Measurements from ENCODE around the gene FOXP1.

DNA sequence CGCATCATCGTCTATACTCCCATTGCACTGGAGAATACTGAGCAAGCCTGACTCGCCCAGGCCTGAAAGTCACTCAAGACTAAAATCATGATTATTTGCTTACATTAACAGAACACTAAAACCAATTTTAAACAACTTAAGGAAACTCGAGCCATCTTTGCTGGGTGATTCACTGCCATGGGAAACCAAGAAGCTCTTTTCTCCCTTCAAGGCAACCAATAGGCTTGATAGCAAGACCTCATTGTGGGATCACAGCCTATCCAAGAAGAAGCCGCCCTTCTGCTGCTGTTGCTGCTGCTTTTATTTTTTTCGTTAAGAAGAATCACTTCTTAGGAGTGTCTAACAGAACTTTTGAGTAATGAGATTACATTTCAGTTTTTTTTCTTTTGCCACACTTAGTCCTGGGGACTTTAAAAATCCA lies 479.4 kb downstream of the FOXP1 start:
- TF ChIP-seq, protein P1, sequence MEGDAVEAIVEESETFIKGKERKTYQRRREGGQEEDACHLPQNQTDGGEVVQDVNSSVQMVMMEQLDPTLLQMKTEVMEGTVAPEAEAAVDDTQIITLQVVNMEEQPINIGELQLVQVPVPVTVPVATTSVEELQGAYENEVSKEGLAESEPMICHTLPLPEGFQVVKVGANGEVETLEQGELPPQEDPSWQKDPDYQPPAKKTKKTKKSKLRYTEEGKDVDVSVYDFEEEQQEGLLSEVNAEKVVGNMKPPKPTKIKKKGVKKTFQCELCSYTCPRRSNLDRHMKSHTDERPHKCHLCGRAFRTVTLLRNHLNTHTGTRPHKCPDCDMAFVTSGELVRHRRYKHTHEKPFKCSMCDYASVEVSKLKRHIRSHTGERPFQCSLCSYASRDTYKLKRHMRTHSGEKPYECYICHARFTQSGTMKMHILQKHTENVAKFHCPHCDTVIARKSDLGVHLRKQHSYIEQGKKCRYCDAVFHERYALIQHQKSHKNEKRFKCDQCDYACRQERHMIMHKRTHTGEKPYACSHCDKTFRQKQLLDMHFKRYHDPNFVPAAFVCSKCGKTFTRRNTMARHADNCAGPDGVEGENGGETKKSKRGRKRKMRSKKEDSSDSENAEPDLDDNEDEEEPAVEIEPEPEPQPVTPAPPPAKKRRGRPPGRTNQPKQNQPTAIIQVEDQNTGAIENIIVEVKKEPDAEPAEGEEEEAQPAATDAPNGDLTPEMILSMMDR (conservative IDR thresholded peaks at IDR 0.05 in 1 of 2, IDR thresholded peaks at IDR 0.05 in 1 of 2; ENCODE audit: low read depth in 1 of 2, low read length in 2 of 2), result no peak
- no peak for TF ChIP-seq EZH2 (IDR thresholded peaks at IDR 0.05; ENCODE audit: low read length, missing control alignments)

Data from fibroblast of lung (primary cell).